Thyroid gland (tissue), 4 donors: ENCODE data around the gene FOXC2.

Source experiments
- POLR2A ChIP-seq, 2 donors: fragments of 450-650 bp; IDR thresholded peaks; one replicate each; pipeline ENCODE4 v1.6.1; 2017; ENCODE audit warnings: antibody characterized with exemption in 2 of 2, mild to moderate bottlenecking in 2 of 2, moderate library complexity in 1 of 2
- TF ChIP-seq, protein P1 (sequence below), 6 experiments: fragments of 200-600 bp in 3 of 6; fragments of 450-650 bp in 3 of 6; sonication (generic) in 3 of 6; IDR thresholded peaks; one replicate each; pipeline ENCODE4 v1.5.1; 2016 to 2019; ENCODE audit warnings: antibody characterized with exemption in 6 of 6, mild to moderate bottlenecking in 2 of 6, inconsistent platforms in 1 of 6, moderate library complexity in 1 of 6

GRCh38 chr16:86519007-86519648 is 47.5 kb upstream of the FOXC2 start:
- TF ChIP-seq, protein P1, sequence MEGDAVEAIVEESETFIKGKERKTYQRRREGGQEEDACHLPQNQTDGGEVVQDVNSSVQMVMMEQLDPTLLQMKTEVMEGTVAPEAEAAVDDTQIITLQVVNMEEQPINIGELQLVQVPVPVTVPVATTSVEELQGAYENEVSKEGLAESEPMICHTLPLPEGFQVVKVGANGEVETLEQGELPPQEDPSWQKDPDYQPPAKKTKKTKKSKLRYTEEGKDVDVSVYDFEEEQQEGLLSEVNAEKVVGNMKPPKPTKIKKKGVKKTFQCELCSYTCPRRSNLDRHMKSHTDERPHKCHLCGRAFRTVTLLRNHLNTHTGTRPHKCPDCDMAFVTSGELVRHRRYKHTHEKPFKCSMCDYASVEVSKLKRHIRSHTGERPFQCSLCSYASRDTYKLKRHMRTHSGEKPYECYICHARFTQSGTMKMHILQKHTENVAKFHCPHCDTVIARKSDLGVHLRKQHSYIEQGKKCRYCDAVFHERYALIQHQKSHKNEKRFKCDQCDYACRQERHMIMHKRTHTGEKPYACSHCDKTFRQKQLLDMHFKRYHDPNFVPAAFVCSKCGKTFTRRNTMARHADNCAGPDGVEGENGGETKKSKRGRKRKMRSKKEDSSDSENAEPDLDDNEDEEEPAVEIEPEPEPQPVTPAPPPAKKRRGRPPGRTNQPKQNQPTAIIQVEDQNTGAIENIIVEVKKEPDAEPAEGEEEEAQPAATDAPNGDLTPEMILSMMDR (IDR thresholded peaks at IDR 0.05), result no peak
- TF ChIP-seq POLR2A (IDR thresholded peaks at IDR 0.05), result no peak
